Endometrium (tissue), 2 donors: Measurements from ENCODE around the gene NXNL1.

Source experiments
- FAIRE-seq: peaks from 2 replicates; lab custom pipeline; 2012; peaks lifted over from hg19 to GRCh38; lab: Jason Lieb, UNC
- donor health status: control.
- donor health status: control.

NXNL1 gene

GRCh38 chr19:17419154-17419620, 41.5 kb downstream of the NXNL1 start:
- no peak for FAIRE-seq

GRCh38 chr19:17418710-17419109, 42.0 kb downstream of the NXNL1 start:
- FAIRE-seq = no peak

- no peak for FAIRE-seq
Observed at GRCh38 chr19:17415121-17415520, 45.6 kb downstream of the NXNL1 start.

- no peak for FAIRE-seq
Observed at GRCh38 chr19:17414097-17414496, 46.6 kb downstream of the NXNL1 start.

GRCh38 chr19:17411801-17412200, 48.9 kb downstream of the NXNL1 start:
- no peak for FAIRE-seq

- no peak for FAIRE-seq
Observed at GRCh38 chr19:17409990-17410389, 50.7 kb downstream of the NXNL1 start.

- FAIRE-seq = no peak
Observed at GRCh38 chr19:17406887-17407196, 53.9 kb downstream of the NXNL1 start.

GRCh38 chr19:17406046-17406886, 54.5 kb downstream of the NXNL1 start:
- no peak for FAIRE-seq
